GM18867 (cell line): ENCODE results near the gene GAB2.
"Not testable (repeated sequence)": the region's sequence is repeated elsewhere in the genome, so short reads cannot be mapped to it uniquely, and the experiment has no call there.

ENCODE experiments used
- ATAC-seq: cut with Tn5 transposase; IDR thresholded peaks from one replicate; pipeline ENCODE4 v1.9.1; 2021; ENCODE audit warnings: mild to moderate bottlenecking, moderate library complexity; ENCODE audit not compliant: unreplicated experiment

Gene GAB2

GRCh38 chr11:78318321-78319114 lies 99.1 kb downstream of the GAB2 start:
- no peak for ATAC-seq

GRCh38 chr11:78315724-78316123 lies 101.9 kb downstream of the GAB2 start:
- no peak for ATAC-seq

DNA sequence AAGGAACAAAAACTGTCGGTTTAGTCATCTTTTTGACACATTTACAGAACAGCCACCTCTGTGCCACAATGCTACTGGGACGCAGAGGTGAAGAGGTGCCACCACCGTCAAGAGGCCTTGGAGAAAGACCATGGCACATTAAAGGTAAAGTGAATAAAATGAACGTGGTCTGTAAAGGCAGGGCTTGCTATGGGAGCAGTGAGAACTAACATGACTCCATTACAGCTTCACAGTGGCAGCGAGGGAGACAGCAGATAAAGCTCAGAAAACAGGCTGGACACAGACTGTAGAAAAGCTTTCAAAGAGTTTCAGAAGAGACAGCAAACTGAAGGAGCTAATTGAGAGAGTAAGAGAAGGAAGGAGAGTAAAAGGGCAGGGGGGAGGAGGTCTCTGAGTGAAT lies 102.9 kb downstream of the GAB2 start:
- ATAC-seq: no peak

- no peak for ATAC-seq
Measured at GRCh38 chr11:78313898-78314297, 103.7 kb downstream of the GAB2 start.

DNA sequence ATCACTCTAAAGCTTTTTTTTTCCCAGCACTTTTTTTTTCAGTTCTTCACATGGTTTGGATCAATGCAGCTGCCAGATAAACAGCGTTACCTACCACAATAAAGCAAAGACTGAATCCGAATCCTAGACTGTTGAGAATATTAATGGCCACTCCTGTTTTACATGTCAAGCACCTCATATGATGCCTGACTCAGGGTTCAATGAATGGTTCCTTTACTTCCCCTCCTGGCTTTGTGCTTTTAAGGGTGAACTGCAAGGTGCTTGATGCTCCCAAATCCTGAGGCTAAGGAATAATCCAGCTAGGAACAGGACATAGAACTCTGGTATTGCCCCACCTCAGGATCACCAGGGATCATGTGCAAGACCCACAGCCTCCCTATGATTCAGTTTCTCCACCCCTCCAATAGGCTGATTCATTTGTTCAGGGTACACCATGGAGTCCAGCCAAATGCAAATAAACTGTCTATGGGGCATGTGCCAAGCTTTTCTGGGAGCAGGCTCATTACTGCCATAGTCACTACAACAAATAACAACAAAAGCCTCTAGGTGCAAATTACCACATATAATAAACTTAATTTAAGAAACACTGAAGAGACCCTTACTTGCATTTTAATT lies 104.3 kb downstream of the GAB2 start:
- ATAC-seq: no peak

DNA sequence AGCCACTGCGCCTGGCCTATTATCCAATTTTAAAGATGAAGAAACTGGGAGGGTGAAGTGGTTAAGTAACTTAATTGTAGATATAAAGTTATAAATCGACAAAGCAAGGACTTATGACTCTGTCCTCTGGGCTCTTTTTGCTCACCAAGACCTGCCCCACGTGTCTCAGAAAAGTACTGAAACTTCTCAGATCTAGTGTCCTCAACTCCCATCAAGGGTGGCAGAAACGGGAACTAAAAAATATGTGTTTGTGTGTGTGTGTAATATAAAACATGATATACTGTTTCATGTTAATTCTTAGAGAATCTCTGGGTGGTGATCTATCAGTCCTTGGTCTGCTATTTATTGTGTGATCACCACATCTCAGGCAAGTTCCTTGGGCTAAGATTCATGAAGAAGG lies 104.9 kb downstream of the GAB2 start:
- ATAC-seq: peak; percentile 44

- no peak for ATAC-seq
Measured at GRCh38 chr11:78311702-78312371, 105.8 kb downstream of the GAB2 start.

GRCh38 chr11:78310500-78310909 lies 107.1 kb downstream of the GAB2 start:
- peak; percentile 91 for ATAC-seq

DNA sequence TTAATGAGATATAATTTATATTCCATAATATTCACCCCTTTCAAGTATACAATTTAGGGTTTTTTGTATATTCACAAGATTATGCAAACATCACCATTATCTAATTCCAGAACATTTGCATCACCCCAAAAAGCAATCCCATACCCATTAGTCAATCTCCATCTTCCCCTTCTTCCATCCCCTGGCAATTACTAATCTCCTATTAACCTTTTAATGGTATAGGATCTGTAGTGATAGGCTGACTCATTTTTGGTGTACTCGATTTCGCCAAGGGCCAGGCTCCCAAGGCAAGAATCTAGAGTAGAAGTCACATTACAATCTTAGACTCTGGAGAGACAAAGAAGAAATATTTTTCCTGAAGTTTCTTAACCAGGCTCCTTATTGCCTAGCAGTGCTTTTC lies 113.4 kb downstream of the GAB2 start:
- no peak for ATAC-seq

DNA sequence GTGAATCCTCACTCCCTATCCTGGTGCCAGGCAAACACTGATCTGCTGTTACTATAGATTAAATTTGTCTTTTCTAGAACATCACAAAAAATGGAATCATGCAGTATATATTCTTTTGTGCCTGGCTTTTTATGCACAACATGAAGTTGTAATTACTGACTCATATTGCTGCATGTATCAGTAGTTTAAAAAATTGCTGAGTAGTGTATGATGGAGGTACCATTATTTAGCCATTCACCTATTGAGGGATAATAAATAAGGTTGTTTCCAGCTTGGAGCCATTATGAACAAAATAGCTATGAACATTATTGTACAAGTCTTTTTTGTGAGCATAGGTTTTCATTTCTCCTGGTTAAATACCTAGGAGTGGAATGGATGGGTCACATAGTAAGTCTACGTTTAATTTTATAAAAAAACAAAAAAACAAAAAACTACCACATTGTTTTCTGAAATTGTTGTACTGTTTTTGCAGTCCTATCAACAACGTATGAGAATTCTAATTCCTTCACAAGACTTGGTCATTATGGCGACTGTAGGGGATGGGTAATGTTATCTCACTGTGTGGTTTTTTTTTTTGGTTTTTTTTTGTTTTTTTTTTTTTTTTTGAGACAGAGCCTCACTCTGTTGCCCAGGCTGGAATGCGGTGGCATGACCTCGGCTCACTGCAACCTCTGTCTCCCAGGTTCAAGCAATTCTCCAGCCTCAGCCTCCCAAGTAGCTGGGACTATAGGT lies 117.3 kb downstream of the GAB2 start:
- ATAC-seq: no peak

DNA sequence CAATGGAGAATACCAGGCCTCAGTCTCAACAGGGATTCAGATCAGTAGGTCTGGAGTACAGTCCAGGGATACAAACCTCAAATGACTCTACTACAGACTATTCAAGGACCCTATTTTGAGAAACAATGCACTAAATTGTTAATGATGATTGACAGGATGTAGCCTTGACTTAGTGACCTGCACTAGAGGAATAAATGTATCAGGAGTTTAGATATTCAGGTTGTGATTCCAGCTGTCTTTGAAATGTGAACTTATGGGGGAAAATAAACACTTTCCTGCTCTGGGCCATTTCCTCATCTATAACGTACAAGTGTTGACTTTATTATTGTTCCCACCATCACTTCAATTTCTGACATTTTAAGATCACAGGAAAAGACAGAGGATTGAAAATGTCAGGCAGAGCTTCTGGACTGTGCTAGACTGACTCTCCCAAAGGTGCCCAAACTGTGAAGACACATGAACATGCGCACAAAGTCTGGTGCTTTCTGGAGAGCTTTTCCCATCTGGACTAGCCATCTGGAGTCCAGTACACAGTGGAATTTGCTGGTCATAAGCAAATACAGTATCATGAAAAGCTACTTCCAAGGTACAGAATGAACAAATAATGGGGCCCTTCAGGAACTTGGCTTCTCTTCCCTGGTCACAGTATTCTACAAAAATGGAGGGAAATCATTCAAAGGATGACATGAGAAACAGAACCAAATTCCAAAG lies 118.5 kb downstream of the GAB2 start:
- no peak for ATAC-seq

DNA sequence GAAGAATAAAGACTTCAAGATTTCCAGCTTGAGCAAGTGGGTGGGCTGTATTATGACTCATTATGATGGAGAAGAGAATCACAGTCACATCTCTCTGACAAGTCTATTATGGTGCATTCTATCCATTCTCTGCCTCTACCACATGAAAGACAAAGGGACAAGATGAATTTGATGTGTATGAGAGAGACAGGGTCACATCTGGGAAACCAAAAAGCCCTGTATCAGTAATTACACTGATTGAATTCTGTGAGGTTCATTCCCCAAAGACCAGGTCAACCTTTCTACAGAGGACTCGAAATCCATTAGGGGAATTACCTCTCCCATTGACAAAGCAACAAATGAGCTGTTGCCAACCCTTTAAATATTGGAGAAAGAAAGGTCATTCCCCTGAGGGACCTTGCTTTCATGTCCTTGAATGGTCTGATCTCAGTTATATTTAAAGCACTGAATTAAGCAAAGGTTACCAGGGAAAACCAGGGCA lies 119.3 kb downstream of the GAB2 start:
- no peak for ATAC-seq

GRCh38 chr11:78295991-78296930 lies 121.4 kb downstream of the GAB2 start:
- ATAC-seq: no peak

DNA sequence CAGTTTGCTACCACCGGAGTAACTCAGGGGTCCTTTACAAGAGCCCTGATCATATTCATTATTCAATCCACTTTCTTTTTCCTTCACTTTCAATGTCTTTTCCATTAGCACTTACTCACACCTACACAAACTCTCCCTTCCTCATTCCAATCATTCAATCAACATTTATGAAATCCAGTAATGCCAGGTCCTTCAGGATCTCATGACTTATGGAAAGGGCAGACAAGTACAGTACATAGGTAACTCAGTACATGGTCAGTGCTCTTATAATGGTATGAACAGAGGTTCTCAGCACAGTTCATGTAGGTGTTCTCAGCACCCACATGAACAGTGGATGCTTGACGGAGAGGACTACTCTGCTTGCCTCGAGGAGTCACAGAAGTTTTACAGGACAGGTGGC lies 122.3 kb downstream of the GAB2 start:
- no peak for ATAC-seq

- not testable (repeated sequence) for ATAC-seq
Measured at GRCh38 chr11:78294100-78294499, 123.5 kb downstream of the GAB2 start.

DNA sequence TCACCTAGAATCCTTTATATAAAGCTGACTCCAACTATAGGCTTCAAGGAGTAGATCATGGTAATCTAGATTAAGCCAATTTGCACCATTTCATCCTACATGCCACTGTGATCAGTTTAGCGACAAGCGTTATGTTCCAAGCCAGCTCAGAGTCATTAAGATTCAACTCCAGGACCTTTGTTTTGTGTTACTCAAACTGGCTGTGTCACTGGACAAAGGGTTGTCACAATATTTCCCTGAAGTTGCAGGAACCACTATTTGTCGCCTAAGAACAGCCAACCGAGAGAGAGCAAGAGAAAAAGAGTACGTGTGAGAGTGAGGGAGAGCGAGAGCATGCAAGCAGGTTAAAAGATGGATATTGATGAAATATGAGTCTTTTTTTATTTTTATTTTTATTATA lies 124.1 kb downstream of the GAB2 start:
- no peak for ATAC-seq

- no peak for ATAC-seq
Measured at GRCh38 chr11:78292109-78292803, 125.4 kb downstream of the GAB2 start.

- ATAC-seq: no peak
Measured at GRCh38 chr11:78291503-78292108, 126.0 kb downstream of the GAB2 start.
